CD8-positive, alpha-beta memory T cell (primary cell): Measurements from ENCODE around the gene GRIK4. TPM values are rescaled to one million over a fixed set of nuclear protein-coding genes. Genes with fewer than 3 reads are reported as not detected.

ENCODE experiments used
- CTCF ChIA-PET: fragments of 350-600 bp; sonication (Branson Sonifier 250); formaldehyde crosslinking; loops from one replicate; lab custom pipeline; 2021; ENCODE audit warnings: antibody characterized with exemption; lab: Charles Lee
- POLR2A ChIA-PET: fragments of 350-600 bp; sonication (Branson Sonifier 250); formaldehyde crosslinking; loops from one replicate; lab custom pipeline; 2021; ENCODE audit warnings: antibody characterized with exemption; lab: Charles Lee
- DNase-seq, 5 donors: peaks; one replicate each; pipeline versions ENCODE4 v3.0.0 to v3.0.0-alpha.2; 2020 to 2022; ENCODE audit warnings: mixed read lengths in 1 of 5
- H3K27ac ChIP-seq: one replicate; pipeline ENCODE4 v1.7.0; 2013; ENCODE audit warnings: low read depth, mild to moderate bottlenecking, low read length, moderate library complexity
- H3K27me3 ChIP-seq: 2 replicates; pipeline ENCODE4 v1.7.0; 2013; ENCODE audit warnings: low read length, mild to moderate bottlenecking; ENCODE audit not compliant: insufficient read depth, poor library complexity, severe bottlenecking
- H3K36me3 ChIP-seq: 2 replicates; pipeline ENCODE4 v1.7.0; 2013; ENCODE audit warnings: mild to moderate bottlenecking, low read length, moderate library complexity; ENCODE audit not compliant: insufficient read depth
- H3K4me1 ChIP-seq: 2 replicates; pipeline ENCODE4 v1.7.0; 2013; ENCODE audit warnings: mild to moderate bottlenecking, low read length, moderate library complexity; ENCODE audit not compliant: insufficient read depth
- H3K4me3 ChIP-seq: 2 replicates; pipeline ENCODE4 v1.7.0; 2013; ENCODE audit warnings: mild to moderate bottlenecking, low read length
- H3K9me3 ChIP-seq: 2 replicates; pipeline ENCODE4 v1.7.0; 2013; ENCODE audit warnings: mild to moderate bottlenecking, low read length
- H3K27ac Mint-ChIP-seq, 8 donors: one replicate each; pipeline ENCODE4 v1.8.0; 2020 to 2021; ENCODE audit warnings: mixed read lengths in 8 of 8, mild to moderate bottlenecking in 6 of 8, inconsistent platforms in 3 of 8, moderate library complexity in 3 of 8
- H3K27me3 Mint-ChIP-seq, 2 donors: one replicate each; pipeline ENCODE4 v1.8.0; 2020 to 2021; ENCODE audit warnings: mixed read lengths in 2 of 2, mild to moderate bottlenecking in 1 of 2, moderate library complexity in 1 of 2
- H3K36me3 Mint-ChIP-seq, 3 donors: one replicate each; pipeline ENCODE4 v1.8.0; 2020 to 2021; ENCODE audit warnings: mixed read lengths in 3 of 3, inconsistent platforms in 1 of 3, mild to moderate bottlenecking in 1 of 3
- H3K4me1 Mint-ChIP-seq, 3 donors: one replicate each; pipeline ENCODE4 v1.8.0; 2020 to 2021; ENCODE audit warnings: mixed read lengths in 3 of 3, inconsistent platforms in 1 of 3, mild to moderate bottlenecking in 1 of 3
- H3K4me3 Mint-ChIP-seq, 7 donors: one replicate each; pipeline ENCODE4 v1.8.0; 2020 to 2021; ENCODE audit warnings: mixed read lengths in 7 of 7, mild to moderate bottlenecking in 6 of 7, moderate library complexity in 4 of 7, inconsistent platforms in 2 of 7
- H3K9me3 Mint-ChIP-seq, 5 donors: one replicate each; pipeline ENCODE4 v1.8.0; 2020 to 2022; ENCODE audit warnings: mixed read lengths in 5 of 5, mild to moderate bottlenecking in 3 of 5, moderate library complexity in 2 of 5, inconsistent platforms in 1 of 5
- polyA plus RNA-seq: library from polyadenylated mRNA; unstranded; fragments of 300-500 nt; fragmentation: Illumina TruSeq; gene quantifications from one replicate; pipeline ENCODE4 v1.2.3, GENCODE V29; 2021
- total RNA-seq, 2 experiments: library from RNA; stranded (reverse); gene quantifications; one replicate each; pipeline ENCODE4 v1.2.3, GENCODE V29; 2021

GRIK4 gene
- total and polyA plus RNA-seq, 3 experiments from 2014 or later: 0.07 TPM; not detected in 2

GRCh38 chr11:120512739-120513435, 1.3 kb downstream of the GRIK4 start:
- Histone ChIP-seq H3K27ac (no peak overlapping the region), H3K4me1 (no peaks in the 10 kb centered on the region), H3K36me3 (no peaks in the 10 kb centered on the region), H3K9me3 (no peaks in the 10 kb centered on the region), H3K4me3 (no peak overlapping the region), H3K27me3 (peaks cover 7% of the 10 kb centered on the region)
- ChIA-PET CTCF (no interaction called here), POLR2A (no interaction called here)
- H3K9me3 Mint-ChIP-seq: no peaks in the 10 kb centered on the region
- peaks cover 54 to 83% of the 10 kb centered on the region in 2 donors for H3K27me3 Mint-ChIP-seq
- no peak for DNase-seq
- H3K27ac Mint-ChIP-seq: no peak overlapping the region
- no peaks in the 10 kb centered on the region for H3K36me3 Mint-ChIP-seq
- peak overlapping the region in 6 of 7 donors; percentile 46 to 58 (median 48) for H3K4me3 Mint-ChIP-seq
- peaks cover 0 to 5% (median 3%) of the 10 kb centered on the region in 3 donors for H3K4me1 Mint-ChIP-seq

DNA sequence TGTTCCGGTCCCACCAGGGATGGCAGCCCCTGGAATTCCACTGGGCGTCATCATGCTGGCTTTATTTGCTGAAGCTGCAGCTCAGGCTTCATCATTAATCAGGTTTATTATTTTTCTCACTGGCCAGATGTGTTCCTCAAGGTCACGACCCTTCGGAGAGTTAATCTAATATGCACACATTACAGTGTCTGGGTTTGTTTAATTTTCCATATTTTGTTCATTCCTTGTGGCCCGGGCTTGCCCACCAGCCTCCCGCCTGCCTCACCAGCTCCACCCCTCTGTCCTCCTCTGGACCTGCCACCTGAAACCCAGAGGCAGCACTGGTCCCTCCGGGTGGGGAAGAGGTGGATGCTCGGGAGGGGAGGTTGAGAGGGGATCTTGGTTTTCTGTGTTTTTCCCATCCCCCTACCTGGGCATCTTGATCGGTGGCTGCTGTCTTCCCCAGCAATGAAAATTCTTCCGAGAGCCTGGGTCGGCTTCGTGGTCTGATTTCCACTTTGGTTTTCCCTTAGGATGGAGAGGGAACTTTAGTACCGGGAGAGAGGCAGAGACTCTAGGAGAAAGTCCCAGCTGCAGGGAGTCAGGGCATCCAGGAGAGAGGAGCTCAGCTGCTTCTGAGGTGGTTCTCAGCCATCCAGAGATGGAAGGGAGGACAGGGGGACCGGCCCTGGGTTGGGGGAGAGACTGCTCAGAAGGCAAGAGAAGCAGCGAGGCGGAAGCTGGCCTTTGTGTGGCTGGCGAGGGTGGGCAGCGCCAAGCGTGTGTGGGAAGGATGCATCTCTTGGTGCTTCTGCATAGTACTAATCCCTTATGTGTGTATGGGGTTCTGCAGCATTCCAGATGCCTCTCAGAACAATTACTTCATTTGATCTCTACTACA, 2.1 kb downstream of the GRIK4 start:
- peaks cover 0 to 5% (median 3%) of the 10 kb centered on the region in 3 donors for H3K4me1 Mint-ChIP-seq
- Histone ChIP-seq H3K27me3 (peaks cover 7% of the 10 kb centered on the region), H3K4me3 (no peak overlapping the region), H3K4me1 (no peaks in the 10 kb centered on the region), H3K27ac (no peak overlapping the region), H3K36me3 (no peaks in the 10 kb centered on the region), H3K9me3 (no peaks in the 10 kb centered on the region)
- peaks cover 51 to 80% of the 10 kb centered on the region in 2 donors for H3K27me3 Mint-ChIP-seq
- no peaks in the 10 kb centered on the region for H3K9me3 Mint-ChIP-seq
- peak overlapping the region in 4 of 7 donors; percentile 47 to 64 (median 56) for H3K4me3 Mint-ChIP-seq
- DNase-seq: no peak
- no peak overlapping the region for H3K27ac Mint-ChIP-seq
- ChIA-PET CTCF (no interaction called here), POLR2A (no interaction called here)
- H3K36me3 Mint-ChIP-seq: no peaks in the 10 kb centered on the region

- H3K27me3 Mint-ChIP-seq: peaks cover 44 to 71% of the 10 kb centered on the region in 2 donors
- ChIA-PET CTCF (no interaction called here), POLR2A (no interaction called here)
- H3K27ac Mint-ChIP-seq: no peak overlapping the region
- H3K4me3 ChIP-seq: no peak overlapping the region
- H3K4me1 ChIP-seq: no peaks in the 10 kb centered on the region
- H3K27me3 ChIP-seq: peaks cover 7% of the 10 kb centered on the region
- H3K4me1 Mint-ChIP-seq: peaks cover 0 to 5% (median 3%) of the 10 kb centered on the region in 3 donors
- H3K27ac ChIP-seq: no peak overlapping the region
- H3K9me3 Mint-ChIP-seq: no peaks in the 10 kb centered on the region
- H3K4me3 Mint-ChIP-seq: peak overlapping the region in 1 of 7 donors; percentile 11
- H3K36me3 ChIP-seq: no peaks in the 10 kb centered on the region
- no peak for DNase-seq
- H3K9me3 ChIP-seq: no peaks in the 10 kb centered on the region
- H3K36me3 Mint-ChIP-seq: no peaks in the 10 kb centered on the region
Observed at GRCh38 chr11:120514541-120515121, 3.1 kb downstream of the GRIK4 start.

DNA sequence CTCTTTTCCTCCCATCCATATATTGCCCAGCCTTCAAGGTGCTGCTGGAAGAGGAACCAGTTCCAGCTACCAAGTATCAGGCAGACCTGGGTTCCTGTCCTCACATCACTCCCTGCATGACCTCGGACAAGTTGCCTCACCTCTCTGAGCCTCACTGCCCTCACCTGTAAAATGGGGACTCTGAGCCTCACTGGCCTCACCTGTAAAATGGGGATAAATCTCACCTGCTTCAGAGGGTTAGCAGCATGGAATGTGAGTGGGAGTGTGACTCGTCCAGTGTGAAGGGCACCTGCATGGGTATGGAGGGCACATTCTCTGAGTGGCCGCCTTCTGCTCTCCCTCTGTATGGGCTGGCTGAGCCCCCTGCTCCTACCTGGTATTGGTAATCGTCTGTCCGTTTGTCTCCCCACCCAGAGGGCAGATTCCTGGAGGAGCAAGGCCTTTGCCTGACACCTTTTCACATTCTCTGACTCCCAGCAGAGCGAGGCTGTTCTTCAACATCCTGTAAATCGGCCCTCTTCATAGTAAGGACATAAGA, 3.7 kb downstream of the GRIK4 start:
- no peak overlapping the region for H3K27ac Mint-ChIP-seq
- H3K36me3 Mint-ChIP-seq: no peaks in the 10 kb centered on the region
- no peak overlapping the region for H3K4me3 Mint-ChIP-seq
- Histone ChIP-seq H3K4me3 (no peak overlapping the region), H3K4me1 (no peaks in the 10 kb centered on the region), H3K36me3 (no peaks in the 10 kb centered on the region), H3K27me3 (peaks cover 7% of the 10 kb centered on the region), H3K27ac (no peak overlapping the region), H3K9me3 (no peaks in the 10 kb centered on the region)
- peaks cover 0 to 5% (median 3%) of the 10 kb centered on the region in 3 donors for H3K4me1 Mint-ChIP-seq
- ChIA-PET CTCF (no interaction called here), POLR2A (no interaction called here)
- DNase-seq: no peak
- no peaks in the 10 kb centered on the region for H3K9me3 Mint-ChIP-seq
- peaks cover 42 to 65% of the 10 kb centered on the region in 2 donors for H3K27me3 Mint-ChIP-seq

DNA sequence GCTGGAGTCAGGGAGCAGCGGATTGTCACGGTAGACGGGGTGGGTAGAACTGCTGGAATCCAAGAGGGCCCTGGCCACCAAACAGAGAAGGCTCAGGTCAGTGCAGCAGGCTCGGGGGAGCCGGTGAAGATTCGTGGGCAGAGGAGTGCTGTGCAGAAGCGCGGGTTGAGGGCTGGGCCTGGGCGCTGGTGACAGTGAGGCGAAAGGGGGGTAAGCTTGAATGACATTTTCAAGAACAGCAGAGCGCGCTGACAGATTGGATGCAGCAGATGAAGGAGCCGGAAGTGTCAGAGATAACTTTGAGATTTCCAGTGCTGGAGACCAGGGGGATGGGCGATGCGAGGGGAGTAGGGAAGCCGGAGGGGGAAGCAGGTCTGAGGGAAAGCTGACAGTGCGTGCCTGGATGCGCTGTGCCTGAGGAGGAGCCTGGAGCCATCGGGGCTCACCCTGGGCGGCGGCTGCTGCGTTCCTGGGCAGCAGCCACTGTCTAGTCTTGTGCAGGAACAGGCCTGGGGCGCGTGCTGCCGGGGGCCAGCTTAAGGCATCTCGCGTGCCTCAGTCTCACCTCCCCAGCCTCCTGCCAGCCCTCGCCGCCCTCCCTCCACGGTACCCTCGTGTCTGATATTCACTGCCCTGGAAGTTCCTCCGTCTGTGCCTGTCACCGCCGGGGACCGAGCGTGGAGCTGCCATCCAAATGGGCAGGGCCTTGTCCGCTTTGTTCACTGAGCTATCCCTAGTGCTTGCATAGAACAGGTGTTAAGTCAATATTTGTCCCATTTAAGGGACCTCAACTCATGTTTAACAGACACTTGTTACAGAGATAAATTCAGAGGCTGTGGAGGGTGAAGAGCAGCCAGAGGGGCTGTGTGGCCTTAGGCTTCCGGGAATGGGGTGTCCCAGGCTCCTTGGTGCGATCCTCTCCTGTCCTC, 5.2 kb downstream of the GRIK4 start:
- Mint-ChIP-seq H3K4me3 (no peak overlapping the region), H3K27ac (no peak overlapping the region), H3K36me3 (no peaks in the 10 kb centered on the region), H3K9me3 (no peaks in the 10 kb centered on the region), H3K4me1 (peaks cover 0 to 2% (median 0%) of the 10 kb centered on the region in 3 donors), H3K27me3 (peaks cover 39 to 59% of the 10 kb centered on the region in 2 donors)
- no peak for DNase-seq
- Histone ChIP-seq H3K4me1 (no peaks in the 10 kb centered on the region), H3K27ac (no peak overlapping the region), H3K4me3 (no peak overlapping the region), H3K27me3 (peaks cover 7% of the 10 kb centered on the region), H3K36me3 (no peaks in the 10 kb centered on the region), H3K9me3 (no peaks in the 10 kb centered on the region)
- CTCF ChIA-PET: no interaction called here
- POLR2A ChIA-PET: no interaction called here

GRCh38 chr11:120517390-120517761, 5.8 kb downstream of the GRIK4 start:
- H3K9me3 ChIP-seq: no peaks in the 10 kb centered on the region
- H3K27ac ChIP-seq: no peak overlapping the region
- no peaks in the 10 kb centered on the region for H3K9me3 Mint-ChIP-seq
- peaks cover 39 to 59% of the 10 kb centered on the region in 2 donors for H3K27me3 Mint-ChIP-seq
- CTCF ChIA-PET: no interaction called here
- peaks cover 7% of the 10 kb centered on the region for H3K27me3 ChIP-seq
- POLR2A ChIA-PET: no interaction called here
- no peaks in the 10 kb centered on the region for H3K4me1 ChIP-seq
- H3K4me3 Mint-ChIP-seq: no peak overlapping the region
- H3K4me1 Mint-ChIP-seq: peaks cover 0 to 2% (median 0%) of the 10 kb centered on the region in 3 donors
- no peak for DNase-seq
- no peak overlapping the region for H3K27ac Mint-ChIP-seq
- no peaks in the 10 kb centered on the region for H3K36me3 ChIP-seq
- no peaks in the 10 kb centered on the region for H3K36me3 Mint-ChIP-seq
- no peak overlapping the region for H3K4me3 ChIP-seq

DNA sequence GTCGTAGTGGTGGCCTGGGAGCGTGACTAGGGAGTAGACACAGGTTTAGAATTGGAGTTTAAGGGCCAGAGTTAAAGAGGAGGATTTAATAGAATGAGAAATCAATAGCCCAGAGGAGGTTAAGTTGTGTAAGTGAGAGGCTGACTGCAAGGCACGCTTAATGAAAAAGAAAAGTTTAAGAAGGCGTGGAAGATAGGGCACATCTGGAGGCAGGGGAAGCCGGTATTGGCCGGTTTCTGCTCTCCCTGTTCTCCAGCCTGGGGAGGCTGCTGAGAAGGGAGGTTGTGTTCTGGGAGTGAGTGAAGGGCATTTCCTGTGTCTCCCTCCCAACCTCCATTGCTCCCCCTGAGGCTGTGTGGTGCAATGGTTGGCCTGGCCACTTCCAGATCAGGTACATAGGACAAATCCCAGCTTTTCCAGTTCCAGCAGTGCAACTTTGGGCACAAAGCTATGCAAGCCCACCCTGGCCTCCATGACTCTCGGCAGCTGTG, 6.3 kb downstream of the GRIK4 start:
- no peaks in the 10 kb centered on the region for H3K36me3 ChIP-seq
- Mint-ChIP-seq H3K4me3 (no peak overlapping the region), H3K36me3 (no peaks in the 10 kb centered on the region), H3K27ac (no peak overlapping the region), H3K27me3 (peaks cover 37 to 57% of the 10 kb centered on the region in 2 donors), H3K9me3 (no peaks in the 10 kb centered on the region), H3K4me1 (peaks cover 0 to 2% (median 0%) of the 10 kb centered on the region in 3 donors)
- H3K27me3 ChIP-seq: peaks cover 5% of the 10 kb centered on the region
- H3K4me3 ChIP-seq: no peak overlapping the region
- H3K9me3 ChIP-seq: no peaks in the 10 kb centered on the region
- POLR2A ChIA-PET: no interaction called here
- CTCF ChIA-PET: no interaction called here
- no peak for DNase-seq
- H3K4me1 ChIP-seq: no peaks in the 10 kb centered on the region
- no peak overlapping the region for H3K27ac ChIP-seq
